ENCODE results near the gene BAIAP2L2.
"Not testable (repeated sequence)": the region's sequence is repeated elsewhere in the genome, so short reads cannot be mapped to it uniquely, and the experiment has no call there.

The BAIAP2L2 gene

DNA sequence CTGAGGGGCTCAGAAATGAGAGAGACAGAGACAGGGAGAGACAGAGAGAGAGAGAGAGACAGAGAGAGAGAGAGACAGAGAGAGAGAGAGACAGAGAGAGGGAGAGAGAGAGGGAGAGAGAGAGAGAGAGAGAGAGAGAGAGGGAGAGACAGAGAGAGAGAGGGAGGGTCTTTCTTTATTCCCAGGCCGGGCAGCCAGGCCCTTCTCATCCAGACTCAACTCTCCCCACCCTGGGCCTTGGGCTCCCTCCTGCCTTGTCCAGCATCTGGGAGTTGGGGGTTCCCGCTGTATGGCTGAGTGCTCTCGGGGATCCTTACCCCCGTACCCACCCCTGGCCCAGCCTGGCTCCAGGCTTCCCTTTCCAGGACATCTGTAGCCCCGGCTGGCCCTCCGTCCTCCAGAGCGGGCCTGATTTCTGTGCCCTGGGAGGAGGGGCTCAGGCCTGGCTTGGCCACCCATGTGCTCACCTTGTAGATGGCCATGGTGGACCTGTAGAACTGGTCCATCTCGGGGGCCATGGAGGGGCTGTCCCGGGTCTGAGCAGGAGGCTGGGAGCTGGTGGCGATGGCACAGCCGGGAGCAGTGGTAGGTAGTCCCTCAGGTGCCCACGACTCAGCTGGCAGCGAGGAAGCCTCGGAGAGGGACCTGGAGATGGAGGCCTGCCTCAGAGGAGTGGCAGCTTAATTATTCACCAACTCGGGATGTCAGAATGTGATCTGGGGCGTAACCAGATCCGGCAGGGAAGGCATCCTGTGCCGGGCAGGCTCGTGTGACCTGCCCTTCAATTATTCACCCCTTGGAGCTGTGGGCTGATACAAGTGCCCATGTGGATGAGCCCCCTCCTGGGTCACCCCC is at the start of gene BAIAP2L2:
Gene BAIAP2L2 (minus strand): TSS at position 677 of the 855 bp plus-strand sequence. CDS start 159 bp downstream, at position 518.
- DNase-seq (ENCODE audit: low spot score) = no peak

GRCh38 chr22:38155703-38156102 is 45.2 kb upstream of the BAIAP2L2 start:
- DNase-seq (ENCODE audit: low spot score) = no peak

GRCh38 chr22:38154563-38154915 is 44.1 kb upstream of the BAIAP2L2 start:
- not testable (repeated sequence) for DNase-seq (ENCODE audit: low spot score)

GRCh38 chr22:38153821-38154562 is 43.5 kb upstream of the BAIAP2L2 start:
- DNase-seq (ENCODE audit: low spot score) = no peak

- no peak for DNase-seq (ENCODE audit: low spot score)
Observed at GRCh38 chr22:38151126-38151500, 40.6 kb upstream of the BAIAP2L2 start.

DNA sequence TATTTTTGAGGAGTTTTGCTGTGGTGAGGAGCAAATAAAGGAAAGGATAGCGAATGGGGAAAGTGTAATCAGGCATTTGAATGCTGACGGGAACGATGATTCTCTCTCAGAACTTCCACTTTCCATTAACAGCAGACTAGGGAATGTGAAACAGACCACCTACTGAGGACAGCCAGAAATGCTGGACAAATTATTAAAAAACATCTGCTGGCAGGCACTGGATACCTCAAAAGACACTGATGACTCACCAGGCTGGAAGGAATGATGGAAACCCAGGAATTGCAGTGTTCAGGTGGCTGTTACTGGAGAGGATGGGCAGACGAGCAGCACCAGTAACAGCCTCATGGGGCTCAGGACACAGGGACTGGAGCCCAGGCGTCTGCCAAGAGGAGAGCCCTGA is 37.8 kb upstream of the BAIAP2L2 start:
- no peak for DNase-seq (ENCODE audit: low spot score)

- DNase-seq (ENCODE audit: low spot score) = not testable (repeated sequence)
Observed at GRCh38 chr22:38146166-38146565, 35.7 kb upstream of the BAIAP2L2 start.

DNA sequence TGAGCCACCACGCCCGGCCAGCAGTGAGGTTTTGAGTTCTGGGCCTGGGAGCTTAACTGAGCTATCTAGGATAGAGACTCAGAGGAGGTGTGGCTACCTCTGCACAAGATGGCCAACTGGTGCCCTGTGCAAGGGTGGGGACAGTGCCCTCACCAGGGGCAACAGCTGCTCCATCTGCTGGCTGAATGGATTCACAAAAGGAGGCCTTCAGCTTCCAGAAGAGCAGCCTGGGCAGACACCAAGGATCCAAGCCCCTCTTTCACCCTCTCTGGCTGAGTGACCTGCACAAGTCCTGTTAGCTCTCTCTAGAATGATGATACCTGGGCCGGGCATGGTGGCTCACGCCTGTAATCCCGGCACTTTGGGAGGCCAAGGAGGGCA is 33.5 kb upstream of the BAIAP2L2 start:
- DNase-seq (ENCODE audit: low spot score) = no peak

DNA sequence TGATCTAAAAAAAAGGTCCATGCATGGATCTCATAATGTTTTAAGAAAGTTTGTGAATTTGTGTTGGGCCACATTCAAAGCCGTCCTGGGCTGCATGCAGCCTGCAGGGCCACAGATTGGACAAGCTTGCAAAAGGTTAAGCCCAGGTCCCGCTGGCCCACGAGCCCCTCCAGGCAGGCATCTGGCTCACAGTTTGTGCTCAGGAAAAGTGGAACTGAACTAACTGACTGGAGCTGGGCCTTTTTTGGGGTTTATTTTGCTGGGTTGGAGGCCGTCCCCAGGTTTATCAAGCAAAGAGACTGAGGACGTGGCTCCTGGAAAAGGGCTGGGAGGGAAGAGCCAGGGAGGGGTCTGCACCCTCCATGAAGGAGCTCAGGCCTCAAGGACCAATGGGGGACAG is 32.1 kb upstream of the BAIAP2L2 start:
- no peak for DNase-seq (ENCODE audit: low spot score)

DNA sequence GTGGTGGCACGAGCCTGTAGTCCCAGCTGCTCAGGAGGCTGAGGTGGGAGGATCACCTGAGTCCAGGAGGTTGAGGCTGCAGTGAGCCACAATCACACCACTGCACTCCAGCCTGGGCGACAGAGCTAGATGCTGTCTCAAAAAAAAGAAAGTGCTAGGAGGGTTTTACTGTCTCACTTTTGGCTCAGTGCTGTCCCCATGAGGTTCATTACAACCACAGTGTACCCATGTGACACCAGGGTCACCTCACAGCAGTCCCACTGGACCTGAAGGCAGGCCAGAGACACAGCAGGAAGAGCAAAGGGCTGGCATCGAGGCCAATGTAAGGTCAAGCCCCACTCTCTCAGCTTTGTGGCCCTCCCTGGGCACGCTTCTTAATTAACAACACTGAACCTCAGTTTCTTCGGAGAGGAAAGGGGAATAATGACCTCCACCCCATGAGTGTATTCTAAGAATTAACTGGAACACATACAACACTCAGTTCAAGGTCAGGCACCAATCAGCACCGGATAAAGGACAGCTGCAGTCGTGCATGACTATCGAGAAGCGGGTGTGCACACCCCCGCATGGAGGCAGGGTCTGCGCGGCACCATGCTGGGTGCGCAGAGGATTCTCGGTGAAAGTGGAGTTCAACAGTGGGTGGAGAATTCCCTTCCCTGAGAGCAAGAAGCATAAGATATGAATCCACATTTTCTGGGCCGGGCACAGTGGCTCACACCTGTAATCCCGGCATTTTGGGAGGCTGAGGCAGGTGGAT is 30.9 kb upstream of the BAIAP2L2 start:
- no peak for DNase-seq (ENCODE audit: low spot score)

DNA sequence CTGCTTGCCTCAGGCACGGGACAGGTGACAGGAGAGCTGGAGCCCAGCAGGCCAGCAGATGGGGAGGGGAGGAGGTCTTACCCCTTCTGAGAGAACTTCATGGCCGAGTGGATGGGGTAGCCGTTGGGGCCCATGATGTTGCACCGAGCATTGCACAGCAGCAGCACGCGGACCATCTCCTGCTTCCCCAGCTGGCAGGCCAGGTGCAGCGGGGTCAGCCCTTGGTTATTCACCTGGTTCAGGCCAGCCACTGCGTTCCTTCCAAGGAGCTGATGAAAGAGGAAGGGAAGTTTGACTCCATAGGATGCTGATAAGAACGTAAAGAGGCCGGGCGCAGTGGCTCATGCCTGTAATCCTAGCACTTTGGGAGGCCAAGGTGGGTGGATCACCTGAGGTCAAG is 29.4 kb upstream of the BAIAP2L2 start:
- DNase-seq (ENCODE audit: low spot score) = no peak

GRCh38 chr22:38138961-38139360 is 28.5 kb upstream of the BAIAP2L2 start:
- no peak for DNase-seq (ENCODE audit: low spot score)

DNA sequence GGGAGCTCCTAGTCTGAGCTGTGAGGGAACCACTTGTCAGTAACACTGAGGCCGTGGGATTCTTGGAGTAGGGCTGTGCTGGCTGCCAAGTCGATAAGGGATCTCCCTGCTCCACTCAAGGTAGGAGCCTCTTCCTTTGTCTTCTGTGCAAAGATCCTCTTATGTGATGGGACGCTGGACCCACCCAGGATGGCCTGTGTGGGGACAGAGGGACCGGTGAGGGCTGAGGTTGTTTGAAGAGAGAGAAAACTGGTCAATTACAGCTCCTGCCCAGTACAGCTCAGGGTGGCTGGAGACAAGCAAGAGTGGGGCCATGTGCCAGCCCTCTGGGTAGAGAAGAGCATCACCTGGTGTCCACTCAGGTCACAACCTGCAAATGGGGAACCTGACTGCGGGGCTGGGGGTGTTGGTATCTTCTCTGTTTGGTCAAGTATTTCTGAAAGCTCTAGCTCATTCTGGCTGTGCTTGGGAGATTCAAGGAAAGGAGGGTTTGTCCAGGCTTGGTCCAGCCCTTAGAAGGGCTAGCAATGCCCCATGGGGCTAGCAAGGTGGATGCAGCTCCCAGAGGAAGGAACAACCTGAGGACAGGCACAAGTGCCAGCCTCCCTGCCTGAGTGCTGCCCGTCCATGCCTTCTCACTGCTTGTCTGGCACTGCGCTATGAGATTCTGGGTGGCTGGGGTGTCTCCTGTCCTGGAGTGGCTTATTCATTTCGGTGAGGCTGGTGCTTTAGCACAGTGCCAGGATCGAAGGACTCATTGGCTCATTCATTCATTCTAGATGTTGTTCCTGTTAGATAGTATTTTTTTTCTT is 27.6 kb upstream of the BAIAP2L2 start:
- no peak for DNase-seq (ENCODE audit: low spot score)

GRCh38 chr22:38136607-38137006 is 26.1 kb upstream of the BAIAP2L2 start:
- no peak for DNase-seq (ENCODE audit: low spot score)

- DNase-seq (ENCODE audit: low spot score) = no peak
Observed at GRCh38 chr22:38135133-38135706, 24.7 kb upstream of the BAIAP2L2 start.

GRCh38 chr22:38133331-38133730 is 22.8 kb upstream of the BAIAP2L2 start:
- no peak for DNase-seq (ENCODE audit: low spot score)

GRCh38 chr22:38132794-38133193 is 22.3 kb upstream of the BAIAP2L2 start:
- DNase-seq (ENCODE audit: low spot score) = no peak

DNA sequence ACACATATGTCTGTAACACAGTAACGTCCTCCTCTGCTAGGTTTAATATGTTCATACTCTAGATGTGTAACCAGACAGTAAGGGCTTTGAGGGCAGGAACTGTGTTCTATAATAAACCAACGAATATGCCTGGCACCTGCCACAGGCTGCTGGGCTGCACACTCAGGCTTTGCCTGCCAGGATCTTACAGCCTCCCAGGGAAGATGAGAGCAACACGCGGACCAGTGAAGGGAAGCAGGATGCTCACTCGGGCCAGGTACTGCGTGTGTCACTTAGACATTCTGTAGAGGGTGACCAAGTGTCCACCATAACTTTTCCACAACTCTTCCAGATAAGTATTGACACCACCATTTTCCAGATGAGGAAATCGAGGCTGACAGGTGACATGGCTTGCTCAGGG is 21.7 kb upstream of the BAIAP2L2 start:
- no peak for DNase-seq (ENCODE audit: low spot score)

- DNase-seq (ENCODE audit: low spot score) = no peak
Observed at GRCh38 chr22:38131399-38131798, 20.9 kb upstream of the BAIAP2L2 start.

DNA sequence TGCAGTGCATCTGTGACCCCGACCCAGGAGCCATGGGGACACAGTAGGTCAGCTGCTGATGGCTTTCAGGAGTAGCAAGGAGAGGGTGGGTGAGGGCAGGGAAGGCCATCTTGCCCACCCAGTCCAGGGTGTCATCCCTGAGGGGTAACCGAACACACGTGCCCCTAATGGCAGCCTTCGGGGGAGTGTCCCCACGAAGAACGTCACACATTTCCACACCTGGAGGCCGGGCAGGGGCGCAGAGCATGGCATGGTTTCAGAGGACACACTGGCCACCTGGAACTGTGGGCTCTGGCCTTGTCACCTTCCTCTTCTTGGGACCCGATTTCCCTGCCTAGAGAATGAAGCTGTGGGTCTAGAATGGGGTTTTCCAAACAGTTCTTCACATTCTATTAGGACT is 19.4 kb upstream of the BAIAP2L2 start:
- no peak for DNase-seq (ENCODE audit: low spot score)

DNA sequence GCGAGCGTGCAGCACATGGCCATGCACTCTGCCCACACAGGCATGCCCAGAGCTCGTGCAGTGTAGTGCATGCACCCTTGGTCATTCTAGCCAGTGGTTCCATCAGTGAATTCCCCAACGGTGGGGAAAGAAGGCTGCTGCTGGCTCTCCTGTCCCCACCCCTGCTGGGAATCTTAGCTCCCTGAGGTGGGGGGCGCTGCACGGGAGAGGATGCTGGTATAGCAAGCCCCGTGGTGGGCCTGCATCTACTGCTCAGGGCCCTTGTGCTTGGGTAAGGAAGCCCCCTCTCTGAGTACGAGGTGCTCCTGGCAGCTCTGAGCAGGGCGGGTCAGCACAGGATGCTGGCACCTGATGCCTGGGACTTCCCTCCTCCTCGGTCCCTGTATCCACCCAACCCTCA is 18.5 kb upstream of the BAIAP2L2 start:
- DNase-seq (ENCODE audit: low spot score) = no peak

GRCh38 chr22:38127869-38128268 is 17.4 kb upstream of the BAIAP2L2 start:
- DNase-seq (ENCODE audit: low spot score) = no peak
